ENCODE measurements around the gene CAMK2D.

Gene CAMK2D

GRCh38 chr4:113594231-113594556 lies 167.3 kb downstream of the CAMK2D start:
- DNase-seq: no peak

DNA sequence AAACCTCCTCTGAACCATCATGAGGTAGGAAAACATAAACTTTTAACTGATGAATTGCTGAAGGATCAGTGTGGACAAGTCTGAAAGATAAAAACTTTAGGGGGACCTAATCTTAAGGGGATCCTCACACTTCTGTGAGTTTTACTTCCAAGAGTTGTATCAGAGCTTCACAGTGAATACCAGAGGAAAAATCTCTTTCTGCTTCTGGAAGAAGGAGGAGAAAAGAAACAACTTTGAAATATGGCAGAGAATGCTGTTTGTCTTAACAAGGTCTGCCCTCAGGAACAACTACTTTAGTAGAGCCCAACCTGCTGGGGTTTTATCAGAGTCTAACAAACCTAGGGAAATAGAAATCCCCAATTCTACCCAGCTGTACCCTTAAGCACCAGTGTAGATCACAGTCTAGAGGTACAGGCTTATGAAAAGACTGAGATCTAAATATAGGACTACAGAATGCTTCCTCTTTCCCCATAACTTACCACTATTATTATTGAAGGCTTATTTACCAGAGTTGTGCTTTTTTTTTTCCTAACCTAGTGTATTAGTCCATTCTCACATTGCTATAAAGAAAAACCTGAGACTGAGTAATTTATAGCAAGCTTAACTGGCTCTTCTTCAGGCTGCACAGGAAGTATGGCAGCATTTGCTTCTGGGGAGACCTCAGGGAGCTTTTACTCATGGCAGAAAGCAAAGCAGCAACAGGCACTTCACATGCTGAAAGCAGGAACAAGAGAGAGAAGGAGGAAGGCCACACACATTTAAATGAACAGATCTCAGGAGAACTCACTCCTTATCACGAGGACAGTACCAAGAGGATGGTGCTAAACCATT lies 167.9 kb downstream of the CAMK2D start:
- DNase-seq: no peak

DNA sequence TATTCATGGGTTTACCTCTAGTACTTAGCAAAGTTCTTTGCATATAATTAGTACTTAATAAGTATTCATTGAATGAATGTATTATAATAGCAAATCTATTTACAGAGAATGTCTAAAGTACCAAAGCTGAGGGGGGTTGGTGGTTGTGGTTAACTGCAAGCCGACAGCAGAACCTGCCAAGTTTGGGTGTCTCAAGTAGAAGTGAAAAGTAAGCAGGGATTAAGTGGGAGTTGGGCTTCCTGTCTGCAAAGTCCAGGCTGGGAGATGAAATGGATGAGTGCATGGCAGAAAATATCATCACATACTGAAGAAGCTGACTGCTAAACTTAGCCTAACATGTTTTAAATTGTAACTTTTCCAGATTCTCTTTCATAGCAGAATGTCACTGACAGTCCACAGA lies 169.6 kb downstream of the CAMK2D start:
- no peak for DNase-seq

GRCh38 chr4:113588895-113589668 lies 172.5 kb downstream of the CAMK2D start:
- no peak for DNase-seq

GRCh38 chr4:113587640-113588275 lies 173.8 kb downstream of the CAMK2D start:
- no peak for DNase-seq

DNA sequence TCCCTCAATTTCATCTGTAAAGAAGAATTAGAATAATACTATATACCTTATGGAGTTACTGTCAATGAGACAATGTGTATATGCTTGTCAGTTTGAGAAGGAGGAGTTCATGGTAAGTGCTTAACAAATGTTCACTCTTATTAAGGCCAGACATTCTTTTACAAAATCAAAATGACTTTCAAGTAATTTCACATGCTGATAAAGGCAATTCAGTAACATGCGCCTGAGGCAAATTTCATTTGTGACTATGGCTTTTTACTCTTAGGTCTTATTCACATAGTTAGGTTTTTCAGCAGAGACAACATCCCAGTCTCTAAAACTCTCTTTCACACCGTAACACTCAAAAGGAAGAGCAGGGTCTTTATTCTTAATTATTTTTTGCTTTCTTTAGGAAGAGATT lies 174.4 kb downstream of the CAMK2D start:
- no peak for DNase-seq

- no peak for DNase-seq
Measured at GRCh38 chr4:113586072-113586471, 175.5 kb downstream of the CAMK2D start.

DNA sequence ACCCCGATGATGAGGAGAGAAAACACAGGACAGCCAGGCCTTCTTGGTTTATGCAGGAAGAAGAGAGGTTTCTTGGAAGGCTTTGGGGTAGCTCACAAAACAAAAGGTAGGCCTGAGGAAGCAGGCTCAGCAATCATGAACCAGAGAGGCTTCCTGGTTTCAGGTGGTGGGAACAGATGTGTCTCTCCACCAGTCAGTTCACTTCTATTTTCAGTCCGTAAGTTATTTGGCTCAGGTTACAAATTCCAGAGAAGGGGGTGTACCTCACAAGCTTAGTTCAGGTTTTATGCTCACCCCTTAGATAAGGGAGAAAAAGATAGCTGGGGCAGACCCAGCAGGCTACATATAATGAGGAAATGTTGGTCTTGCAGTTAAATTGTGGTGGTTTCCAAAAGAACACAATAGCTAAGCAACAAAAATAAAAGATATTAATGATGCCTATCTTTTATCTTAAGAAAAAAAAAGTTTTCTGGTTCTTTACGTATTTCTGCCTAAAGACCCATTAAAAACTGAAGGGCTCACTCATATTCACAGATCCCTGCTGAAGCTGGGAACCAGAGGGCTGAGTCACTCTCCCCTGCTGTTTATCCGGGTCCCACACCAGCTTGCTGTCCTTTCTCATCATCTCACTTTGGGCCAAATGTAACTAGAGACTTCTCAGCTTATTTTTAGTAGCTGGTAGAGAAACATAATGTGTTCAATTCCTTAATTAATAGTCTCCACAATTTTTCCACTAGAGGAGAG lies 177.0 kb downstream of the CAMK2D start:
- DNase-seq: no peak

- DNase-seq: no peak
Measured at GRCh38 chr4:113582737-113583136, 178.8 kb downstream of the CAMK2D start.

- DNase-seq: no peak
Measured at GRCh38 chr4:113579360-113579759, 182.2 kb downstream of the CAMK2D start.

DNA sequence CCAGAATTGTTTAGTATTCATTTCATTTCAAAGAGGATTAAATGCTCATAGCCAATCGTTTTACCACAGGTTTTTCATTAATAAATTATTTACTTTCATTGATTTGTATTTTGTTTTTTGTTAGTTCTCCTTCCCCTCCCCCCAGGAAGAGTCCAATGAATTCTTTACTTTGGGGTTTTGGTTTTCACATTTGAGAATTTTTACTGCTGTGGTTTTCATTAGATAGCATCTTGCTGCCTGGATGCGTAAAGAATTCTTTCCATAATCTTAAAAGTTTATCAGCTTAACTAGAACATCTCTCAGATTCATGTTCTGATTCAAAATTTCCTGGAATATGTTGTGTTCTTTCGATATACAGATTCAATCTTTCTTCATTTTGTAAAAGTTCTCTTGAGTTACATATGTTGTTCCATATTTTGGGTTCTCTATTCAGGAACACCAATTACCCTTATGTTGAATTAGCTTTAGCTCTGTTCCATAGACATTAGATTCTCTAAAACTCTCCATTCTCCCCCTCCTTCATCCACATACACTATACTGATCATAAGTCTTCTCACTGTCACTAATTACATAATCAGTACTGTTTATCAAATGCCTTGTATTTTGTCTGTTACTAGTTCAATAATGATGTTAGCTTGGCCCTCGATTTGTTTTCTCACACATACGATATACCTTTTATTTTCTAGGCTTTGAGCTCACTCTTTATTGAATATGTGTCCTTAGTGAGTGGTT lies 184.4 kb downstream of the CAMK2D start:
- DNase-seq: no peak

DNA sequence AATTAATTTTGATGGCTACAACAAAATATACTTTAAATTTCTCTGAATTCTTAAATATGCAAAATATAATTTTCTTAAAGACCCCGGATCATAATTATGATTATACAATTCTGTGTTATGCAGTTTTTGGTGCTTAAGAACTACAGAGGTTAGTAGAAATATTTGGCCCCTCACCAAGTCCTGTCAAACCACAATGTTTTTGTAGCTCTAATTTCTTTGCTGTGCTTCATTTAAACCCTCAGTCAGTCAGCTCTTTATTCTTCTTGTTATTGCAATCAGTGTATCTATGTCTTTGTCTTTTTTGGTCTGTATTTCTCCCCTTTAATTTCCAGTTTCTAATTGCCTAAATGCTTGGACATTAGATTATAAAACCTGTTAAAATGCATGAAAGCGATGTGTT lies 186.1 kb downstream of the CAMK2D start:
- DNase-seq: no peak

DNA sequence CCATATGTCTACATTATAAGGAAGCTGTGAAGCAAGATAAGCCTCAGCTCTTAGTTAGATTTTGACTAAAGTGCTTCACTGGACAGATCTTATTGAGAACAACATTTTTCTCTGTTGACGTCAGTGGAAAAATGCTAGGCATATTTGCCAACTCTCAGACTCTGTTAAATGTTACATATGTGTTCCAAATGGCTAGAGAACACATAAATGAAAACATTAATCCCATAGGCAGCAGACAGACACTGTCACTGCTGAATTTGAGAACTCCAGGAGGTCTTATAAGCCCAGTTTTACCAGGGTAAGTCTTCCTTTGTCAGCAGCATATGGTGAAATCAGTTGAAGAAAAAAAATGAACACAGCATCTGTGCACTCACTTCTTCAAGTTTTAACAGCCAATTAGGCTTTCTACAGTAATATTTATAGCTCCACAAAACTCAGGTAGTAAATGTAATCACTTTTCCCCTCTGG lies 186.9 kb downstream of the CAMK2D start:
- DNase-seq: no peak

DNA sequence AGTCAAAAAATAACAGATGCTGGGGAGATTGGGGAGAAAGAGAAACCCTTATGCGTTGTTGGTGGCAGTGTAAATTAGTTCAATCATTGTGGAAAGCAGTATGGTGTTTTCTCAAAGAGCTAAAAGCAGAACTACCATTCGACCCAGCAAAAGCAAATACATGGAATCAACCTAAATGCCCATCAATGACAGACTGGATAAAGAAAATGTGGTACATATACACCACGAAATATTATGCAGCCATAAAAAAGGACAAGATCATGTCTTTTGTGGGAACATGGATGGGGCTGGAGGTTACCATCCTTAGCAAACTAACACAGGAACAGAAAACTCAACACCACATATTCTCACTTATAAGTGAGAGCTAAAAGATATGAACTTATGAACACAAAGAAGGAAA lies 188.9 kb downstream of the CAMK2D start:
- DNase-seq: no peak

DNA sequence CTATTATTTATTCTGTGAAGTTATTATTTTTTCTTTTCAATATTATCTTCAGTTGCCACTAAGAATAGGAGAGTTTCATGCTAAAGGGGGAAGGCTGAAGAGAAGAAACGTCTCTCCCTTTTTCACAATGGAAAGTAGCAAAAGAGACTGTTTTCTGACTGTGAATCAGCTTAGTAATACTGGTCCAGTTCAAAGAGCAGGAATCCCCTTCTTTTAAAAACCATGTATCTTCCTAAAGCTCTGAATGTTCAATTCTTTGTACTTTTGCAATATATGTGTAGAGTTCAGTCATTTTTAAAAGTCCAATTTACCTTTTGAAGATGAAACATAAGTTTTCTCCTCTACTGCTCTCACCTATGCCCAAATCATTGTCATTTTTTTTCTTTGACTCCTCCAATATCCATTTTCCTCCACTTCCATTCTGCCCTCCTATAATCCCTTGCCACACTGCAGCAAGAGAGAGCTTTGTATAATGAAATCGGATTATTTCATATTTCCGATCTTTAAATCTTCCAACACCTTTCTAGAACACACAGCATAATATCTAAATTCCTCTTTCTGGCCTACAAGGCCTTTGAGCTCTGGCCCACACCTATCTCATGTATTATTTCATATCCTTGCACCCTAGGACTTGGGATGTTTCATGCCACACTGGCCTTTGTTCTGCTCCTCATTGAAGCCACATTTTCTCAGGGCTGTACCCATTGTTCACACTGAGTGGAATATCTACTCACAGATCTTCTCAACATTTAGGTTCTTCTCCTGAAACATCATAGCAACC lies 195.3 kb downstream of the CAMK2D start:
- no peak for DNase-seq

DNA sequence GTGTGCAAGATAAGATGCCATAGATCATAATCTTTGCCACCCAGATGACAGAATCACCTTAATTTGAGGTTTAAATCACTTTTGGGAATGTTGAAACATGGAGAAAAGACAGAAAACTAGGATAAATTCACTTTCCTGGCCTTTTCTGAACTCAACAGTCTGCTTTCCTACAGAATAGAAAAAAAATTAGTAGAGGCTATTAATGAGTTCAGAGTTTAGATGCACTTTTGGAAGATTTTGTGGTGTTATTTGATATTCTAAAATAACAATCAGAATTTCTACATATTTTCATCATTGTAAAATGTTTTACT lies 195.9 kb downstream of the CAMK2D start:
- no peak for DNase-seq

GRCh38 chr4:113564493-113564892 lies 197.0 kb downstream of the CAMK2D start:
- DNase-seq: no peak

- no peak for DNase-seq
Measured at GRCh38 chr4:113563691-113564378, 197.7 kb downstream of the CAMK2D start.

DNA sequence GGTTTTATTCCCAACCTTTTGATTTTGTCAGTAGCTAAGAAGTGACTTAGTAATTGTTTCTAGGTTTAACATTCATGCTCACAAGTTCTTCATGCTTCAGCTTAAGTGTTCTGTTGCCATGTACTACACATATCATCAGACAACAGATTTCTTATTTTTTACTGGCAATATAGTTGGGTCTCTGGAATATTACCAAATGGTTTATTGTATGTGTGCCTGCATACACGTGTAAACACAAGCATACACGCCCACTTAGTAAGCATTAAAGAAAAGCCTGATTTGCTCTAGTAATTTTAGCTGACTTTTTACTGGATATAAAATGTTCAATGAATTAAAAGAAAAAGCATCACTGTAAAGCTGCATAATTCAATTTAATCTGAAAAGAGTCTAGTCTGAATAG lies 199.8 kb downstream of the CAMK2D start:
- no peak for DNase-seq

DNA sequence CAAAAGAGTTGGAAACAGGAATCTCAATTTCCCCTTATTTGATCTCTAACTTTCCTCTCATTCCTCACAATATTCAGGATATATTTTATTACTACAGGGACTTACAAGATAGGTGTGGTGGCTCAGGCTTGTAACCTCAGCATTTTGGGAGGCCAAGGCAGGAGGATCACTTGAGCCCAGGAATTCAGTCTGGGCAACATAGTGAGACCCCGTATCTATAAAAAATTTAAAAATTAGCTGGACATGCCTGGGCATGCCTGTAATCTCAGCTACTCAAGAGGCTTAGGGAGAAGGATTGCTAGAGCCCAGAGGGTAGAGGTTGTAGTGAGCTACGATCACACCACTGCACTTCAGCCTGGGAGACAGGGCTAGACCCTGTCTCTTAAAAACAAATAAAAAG lies 200.4 kb downstream of the CAMK2D start:
- DNase-seq: no peak

DNA sequence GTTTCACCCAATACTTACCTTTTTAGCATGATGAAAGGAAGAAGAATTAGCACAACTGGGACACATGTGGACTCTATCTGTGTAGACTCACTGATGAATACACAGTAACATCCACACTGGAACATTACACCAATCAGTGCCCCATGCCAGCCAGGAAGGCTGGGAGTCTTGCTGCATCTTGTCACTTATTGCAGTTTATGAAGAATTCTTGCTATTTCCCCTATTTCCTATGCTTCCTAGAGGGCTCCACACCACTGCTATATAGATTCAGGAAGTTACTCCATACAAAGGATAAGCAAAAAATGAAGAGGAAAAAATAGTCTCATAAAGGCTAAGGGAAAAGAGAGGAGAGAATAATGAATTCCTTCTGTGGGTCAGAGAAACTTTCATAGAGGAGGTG lies 201.0 kb downstream of the CAMK2D start:
- no peak for DNase-seq

All from effector CD8-positive, alpha-beta T cell (primary cell).